ENCODE measurements around the gene UQCRH. TPM values are rescaled to one million over a fixed set of nuclear protein-coding genes. Genes with fewer than 3 reads are reported as not detected.

UQCRH gene
- total RNA-seq, 2 experiments from 2014 or later = 101 to 103 TPM

GRCh38 chr1:46284058-46284457 is 19.4 kb upstream of the UQCRH start:
- H3K27ac ChIP-seq (ENCODE audit: low read depth in 1 of 2, low read length in 2 of 2) = no peak overlapping the region
- CTCF ChIA-PET = interaction anchor here (1.4 kb wide), 1 partner anchor 10 kb away, joined by 3 read pairs; no protein-coding TSS in a partner anchor
- Mint-ChIP-seq H3K27ac (peak overlapping the region; percentile 3), H3K36me3 (ENCODE audit: low read depth) (peaks cover 80% of the 10 kb centered on the region), H3K27me3 (no peaks in the 10 kb centered on the region), H3K4me1 (ENCODE audit: low read depth) (peaks cover 14% of the 10 kb centered on the region), H3K9me3 (no peaks in the 10 kb centered on the region), H3K4me3 (no peak overlapping the region)
- ATAC-seq (ENCODE audit: poor library complexity) (no peak), DNase-seq (no peak)
- peaks cover 11% of the 10 kb centered on the region for H3K4me1 ChIP-seq (ENCODE audit: insufficient read depth, low read length)
- peaks cover 37% of the 10 kb centered on the region for H3K36me3 ChIP-seq (ENCODE audit: insufficient read depth, low read length)
- no peaks in the 10 kb centered on the region for H3K27me3 ChIP-seq (ENCODE audit: control insufficient read depth in 1 of 2, insufficient read depth in 2 of 2, low read length in 2 of 2)
- intact Hi-C loops (cut with DNase I, micrococcal nuclease) = no loop called here
- no peaks in the 10 kb centered on the region for H3K9me3 ChIP-seq (ENCODE audit: control insufficient read depth in 1 of 2, insufficient read depth in 1 of 2, low read length in 2 of 2)
- no peak for TF ChIP-seq CTCF (IDR thresholded peaks at IDR 0.05)
- no peak overlapping the region for H3K4me3 ChIP-seq (ENCODE audit: low read length)
- POLR2A ChIA-PET = interaction anchor here (1.6 kb wide), 1 partner anchor 20 kb away, joined by 5 read pairs; the partner anchor contains the start of genes LRRC41 and UQCRH

- peaks cover 80% of the 10 kb centered on the region for H3K36me3 Mint-ChIP-seq (ENCODE audit: low read depth)
- H3K27ac Mint-ChIP-seq = peak overlapping the region; percentile 3
Observed at GRCh38 chr1:46284597-46285564, 18.6 kb upstream of the UQCRH start.

More at GRCh38 chr1:46284597-46285564, 18.6 kb upstream of the UQCRH start:
- Mint-ChIP-seq H3K9me3 (no peaks in the 10 kb centered on the region), H3K27me3 (no peaks in the 10 kb centered on the region), H3K4me1 (ENCODE audit: low read depth) (peaks cover 14% of the 10 kb centered on the region), H3K4me3 (no peak overlapping the region)
- no peaks in the 10 kb centered on the region for H3K27me3 ChIP-seq (ENCODE audit: control insufficient read depth in 1 of 2, insufficient read depth in 2 of 2, low read length in 2 of 2)
- H3K4me3 ChIP-seq (ENCODE audit: low read length) = no peak overlapping the region
- H3K4me1 ChIP-seq (ENCODE audit: insufficient read depth, low read length) = peaks cover 11% of the 10 kb centered on the region
- H3K9me3 ChIP-seq (ENCODE audit: control insufficient read depth in 1 of 2, insufficient read depth in 1 of 2, low read length in 2 of 2) = no peaks in the 10 kb centered on the region
- no peak for TF ChIP-seq CTCF (IDR thresholded peaks at IDR 0.05)
- ChIA-PET CTCF (interaction anchor here (0.9 kb wide), 1 partner anchor 63 kb away, joined by 3 read pairs; no protein-coding TSS in a partner anchor), POLR2A (interaction anchor here (0.9 to 1.6 kb wide), 3 partner anchors 18 to 56 kb away, joined by 3 to 5 read pairs (median 5); partner anchors contain the start of genes LRRC41 and UQCRH)
- no peak for ATAC-seq (ENCODE audit: poor library complexity)
- intact Hi-C loops (cut with DNase I, micrococcal nuclease) = no loop called here
- H3K27ac ChIP-seq (ENCODE audit: low read depth in 1 of 2, low read length in 2 of 2) = no peak overlapping the region
- no peak for DNase-seq
- H3K36me3 ChIP-seq (ENCODE audit: insufficient read depth, low read length) = peaks cover 35% of the 10 kb centered on the region

Data from CD4-positive, alpha-beta T cell (primary cell).